Activated T-helper 1 cell treated with anti-CD3 and anti-CD28 coated beads, Interleukin-12 subunit alpha, Interleukin-12 subunit beta, Interleukin-2, Interleukin-4 antibody, amounts not matched to agents 30 ng/mL and 10 ng/mL and 1 ng/mL, durations not matched to agents 14 hours and 24 hours and 36 hours (primary cell): Measurements from ENCODE around the gene CHTOP. TPM values are rescaled to one million over a fixed set of nuclear protein-coding genes. Genes with fewer than 3 reads are reported as not detected.
"Not testable (repeated sequence)": the region's sequence is repeated elsewhere in the genome, so short reads cannot be mapped to it uniquely, and the experiment has no call there.

ENCODE experiments used
- DNase-seq: peaks from one replicate; pipeline ENCODE4 v3.0.0; 2021; ENCODE audit warnings: low spot score
- H3K27ac Mint-ChIP-seq: one replicate; pipeline ENCODE4 v1.8.0; 2021; ENCODE audit warnings: mild to moderate bottlenecking, mixed read lengths
- H3K27me3 Mint-ChIP-seq: one replicate; pipeline ENCODE4 v1.8.0; 2022; ENCODE audit warnings: mild to moderate bottlenecking, moderate library complexity, mixed read lengths; ENCODE audit not compliant: insufficient read depth
- H3K36me3 Mint-ChIP-seq: one replicate; pipeline ENCODE4 v1.8.0; 2021; ENCODE audit warnings: low read depth, mixed read lengths
- H3K4me1 Mint-ChIP-seq: one replicate; pipeline ENCODE4 v1.8.0; 2021; ENCODE audit warnings: low read depth, mixed read lengths
- H3K4me3 Mint-ChIP-seq: one replicate; pipeline ENCODE4 v1.8.0; 2021; ENCODE audit warnings: mild to moderate bottlenecking, moderate library complexity, mixed read lengths
- H3K9me3 Mint-ChIP-seq: one replicate; pipeline ENCODE4 v1.8.0; 2021; ENCODE audit warnings: mixed read lengths
- intact Hi-C: fragments of 100-400 bp; cut with micrococcal nuclease; formaldehyde crosslinking; loops from one replicate; pipeline ENCODE4 v1.15.1; 2024
- total RNA-seq: library from RNA; stranded (reverse); gene quantifications from 2 replicates; pipeline ENCODE4 v1.2.3, GENCODE V29; 2022

The CHTOP gene
- total RNA-seq, 1 donor from 2014 or later: 105 TPM

DNA sequence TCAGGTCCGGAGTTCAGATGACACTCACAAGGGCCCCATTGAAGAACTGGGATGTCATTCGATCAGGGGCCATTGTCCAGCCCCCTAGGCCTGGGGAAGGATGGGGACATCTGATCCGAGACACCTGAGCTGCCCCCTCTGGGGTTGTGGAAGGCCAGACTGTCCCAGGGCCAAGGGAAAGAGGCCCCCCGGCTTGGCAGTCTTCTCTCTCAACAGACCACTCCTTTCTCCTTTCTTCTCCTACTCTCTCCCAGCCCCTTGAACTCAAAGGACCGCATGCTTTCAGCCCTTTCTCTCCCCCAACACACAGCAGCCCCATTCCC lies 4.6 kb upstream of the CHTOP start:
- intact Hi-C loops: no loop called here
- H3K27ac Mint-ChIP-seq: no peak overlapping the region
- H3K27me3 Mint-ChIP-seq: no peaks in the 10 kb centered on the region
- no peak overlapping the region for H3K4me3 Mint-ChIP-seq
- no peak for DNase-seq
- peaks cover 26% of the 10 kb centered on the region for H3K4me1 Mint-ChIP-seq
- peaks cover 4% of the 10 kb centered on the region for H3K36me3 Mint-ChIP-seq
- H3K9me3 Mint-ChIP-seq: no peaks in the 10 kb centered on the region

DNA sequence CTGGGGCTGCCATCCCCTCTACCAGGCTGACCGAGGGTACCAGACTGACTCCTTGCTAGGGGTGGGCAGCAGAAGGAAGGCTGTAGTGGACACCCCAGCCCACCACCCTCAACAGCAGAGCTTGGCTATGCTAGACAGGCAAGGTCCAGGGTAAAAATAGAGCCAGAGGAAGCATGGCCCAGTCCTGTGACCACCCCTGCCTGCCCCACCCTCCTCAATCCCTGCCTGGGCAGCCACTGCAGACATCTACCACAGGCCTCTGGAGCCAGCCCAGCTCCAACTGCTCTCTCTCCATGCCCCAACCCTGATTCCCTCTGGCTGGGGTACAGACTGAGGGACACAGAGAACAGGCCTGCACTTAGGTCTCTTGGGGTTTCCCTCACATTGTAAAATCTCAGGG lies 3.9 kb upstream of the CHTOP start:
- no peaks in the 10 kb centered on the region for H3K27me3 Mint-ChIP-seq
- no peak overlapping the region for H3K4me3 Mint-ChIP-seq
- intact Hi-C loops: loop anchor here (5.0 kb wide), 1 partner anchor 63 kb away; the partner anchor contains the start of gene S100A2
- H3K36me3 Mint-ChIP-seq: peaks cover 7% of the 10 kb centered on the region
- peaks cover 26% of the 10 kb centered on the region for H3K4me1 Mint-ChIP-seq
- H3K9me3 Mint-ChIP-seq: no peaks in the 10 kb centered on the region
- no peak overlapping the region for H3K27ac Mint-ChIP-seq
- DNase-seq: no peak

DNA sequence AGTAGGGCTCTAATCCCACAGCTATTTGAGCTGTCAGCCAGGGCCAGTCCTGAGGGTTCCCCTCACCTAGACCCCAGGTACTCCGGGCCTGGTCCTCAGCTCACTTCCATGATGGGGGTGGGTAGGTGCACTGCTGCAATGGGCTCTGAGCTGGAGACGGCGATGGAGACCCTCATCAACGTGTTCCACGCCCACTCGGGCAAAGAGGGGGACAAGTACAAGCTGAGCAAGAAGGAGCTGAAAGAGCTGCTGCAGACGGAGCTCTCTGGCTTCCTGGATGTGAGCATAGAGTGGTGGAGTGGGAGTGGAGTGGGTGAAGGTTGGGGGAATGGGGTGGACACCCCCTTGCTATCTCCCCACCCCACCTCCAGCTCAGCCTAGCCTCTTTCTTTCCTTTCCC lies 3.5 kb upstream of the CHTOP start:
- Mint-ChIP-seq H3K36me3 (peaks cover 8% of the 10 kb centered on the region), H3K4me3 (no peak overlapping the region), H3K27ac (no peak overlapping the region), H3K27me3 (no peaks in the 10 kb centered on the region), H3K4me1 (peaks cover 26% of the 10 kb centered on the region), H3K9me3 (no peaks in the 10 kb centered on the region)
- intact Hi-C loops: loop anchor here (5.0 kb wide), 1 partner anchor 63 kb away; the partner anchor contains the start of gene S100A2
- DNase-seq: no peak

DNA sequence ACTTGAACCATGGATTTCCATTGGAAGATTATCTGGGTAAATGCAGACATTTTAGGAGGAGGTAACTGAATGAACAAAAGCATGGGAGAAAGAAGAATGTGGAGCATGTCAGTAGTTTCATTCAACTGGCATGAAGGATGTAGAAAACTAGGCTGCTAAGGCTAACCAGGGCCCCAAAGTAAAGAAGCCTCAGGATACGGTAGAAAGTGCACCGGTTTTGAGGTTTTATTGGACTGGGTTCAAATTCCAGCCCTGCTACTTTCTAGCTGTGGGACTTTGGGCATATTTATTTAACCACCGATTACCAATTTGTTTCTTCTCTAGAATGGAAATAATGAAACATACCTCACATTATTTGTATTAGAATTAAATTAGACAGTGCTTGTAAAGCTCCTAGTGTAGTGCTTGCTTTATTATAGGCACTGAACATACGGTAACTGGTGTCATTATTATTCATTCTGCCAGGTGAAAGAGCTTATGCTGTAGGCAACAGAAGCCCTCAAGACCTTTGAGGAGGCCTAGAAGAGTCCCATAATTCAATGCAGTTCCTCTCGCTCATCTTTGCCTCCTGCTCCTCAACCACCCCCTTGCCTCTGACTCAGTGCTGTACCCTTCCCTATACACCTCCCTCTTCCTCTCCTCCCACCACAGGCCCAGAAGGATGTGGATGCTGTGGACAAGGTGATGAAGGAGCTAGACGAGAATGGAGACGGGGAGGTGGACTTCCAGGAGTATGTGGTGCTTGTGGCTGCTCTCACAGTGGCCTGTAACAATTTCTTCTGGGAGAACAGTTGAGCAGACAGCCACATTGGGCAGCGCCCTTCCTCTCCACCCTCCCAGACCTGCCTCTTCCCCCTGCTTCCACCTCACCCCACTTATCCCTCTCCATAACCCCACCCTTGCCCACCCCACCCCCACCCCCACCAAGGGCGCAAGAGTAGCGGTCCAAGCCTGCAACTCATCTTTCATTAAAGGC lies 2.5 kb upstream of the CHTOP start:
- Mint-ChIP-seq H3K27me3 (no peaks in the 10 kb centered on the region), H3K4me3 (no peak overlapping the region), H3K27ac (peak overlapping the region; percentile 63), H3K4me1 (peaks cover 33% of the 10 kb centered on the region), H3K9me3 (no peaks in the 10 kb centered on the region), H3K36me3 (peaks cover 10% of the 10 kb centered on the region)
- DNase-seq: no peak
- intact Hi-C loops: loop anchor here (5.0 kb wide), 1 partner anchor 64 kb away; the partner anchor contains the start of gene S100A2

DNA sequence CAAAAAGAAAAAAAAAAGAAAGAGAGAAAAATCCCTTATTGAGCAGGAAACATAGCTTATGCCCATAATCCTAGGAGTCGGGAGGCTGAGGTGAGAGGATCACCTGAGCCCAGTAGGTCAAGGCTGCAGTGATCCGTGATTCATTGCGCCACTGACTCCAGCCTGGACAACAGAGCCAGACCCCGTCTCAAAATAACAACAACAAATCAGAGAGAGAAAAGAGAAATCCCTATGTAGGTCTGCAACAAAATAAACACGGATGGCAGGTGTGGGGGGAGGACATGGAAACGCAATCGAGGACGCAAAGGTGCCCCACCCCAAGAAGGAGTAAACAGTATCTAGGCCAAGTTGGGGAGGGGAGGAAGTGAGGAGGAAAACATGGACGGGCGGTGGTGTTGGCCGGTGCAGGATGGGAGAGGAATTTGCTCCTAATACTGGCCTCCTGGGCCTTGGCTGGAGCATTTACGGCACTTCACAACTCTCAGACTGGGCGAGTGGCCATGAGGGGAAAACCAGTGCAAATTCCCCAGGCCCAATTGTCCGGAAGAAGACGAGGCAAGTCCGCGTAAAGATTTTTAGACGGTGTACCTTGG lies 609 bp upstream of the CHTOP start:
- peak overlapping the region; percentile 97 for H3K4me3 Mint-ChIP-seq
- intact Hi-C loops: loop anchor here (1.0 to 5.0 kb wide), 4 partner anchors 16 to 97 kb away; partner anchors contain the start of genes S100A2 and S100A4
- no peaks in the 10 kb centered on the region for H3K27me3 Mint-ChIP-seq
- DNase-seq: peak; percentile 12
- H3K4me1 Mint-ChIP-seq: peaks cover 45% of the 10 kb centered on the region
- peak overlapping the region; percentile 100 for H3K27ac Mint-ChIP-seq
- peaks cover 21% of the 10 kb centered on the region for H3K36me3 Mint-ChIP-seq
- no peaks in the 10 kb centered on the region for H3K9me3 Mint-ChIP-seq

DNA sequence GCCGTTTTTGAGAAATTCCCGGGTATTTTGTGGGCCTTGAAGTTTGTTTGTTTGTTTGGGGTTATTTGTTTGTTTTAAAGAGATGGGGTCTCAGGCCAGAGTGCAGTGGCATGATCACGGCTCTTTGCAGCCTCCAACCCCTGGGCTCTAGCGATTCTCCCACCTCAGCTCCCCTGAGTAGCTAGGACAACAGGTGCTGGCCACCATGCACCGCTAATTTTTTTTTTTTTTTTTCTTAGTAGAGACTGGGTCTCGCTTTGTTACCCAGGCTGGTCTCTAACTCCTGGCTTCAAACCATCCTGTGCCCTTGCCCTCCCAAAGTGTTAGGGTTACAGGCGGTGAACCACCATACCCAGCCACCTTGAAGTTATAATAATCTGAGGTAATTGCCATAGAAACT lies 2.0 kb downstream of the CHTOP start:
- H3K4me3 Mint-ChIP-seq: peak overlapping the region; percentile 74
- H3K36me3 Mint-ChIP-seq: peaks cover 30% of the 10 kb centered on the region
- H3K4me1 Mint-ChIP-seq: peaks cover 42% of the 10 kb centered on the region
- H3K9me3 Mint-ChIP-seq: no peaks in the 10 kb centered on the region
- H3K27me3 Mint-ChIP-seq: no peaks in the 10 kb centered on the region
- peak overlapping the region; percentile 40 for H3K27ac Mint-ChIP-seq
- intact Hi-C loops: loop anchor here (2.0 kb wide), 1 partner anchor 147 kb away; no protein-coding TSS in a partner anchor
- no peak for DNase-seq

DNA sequence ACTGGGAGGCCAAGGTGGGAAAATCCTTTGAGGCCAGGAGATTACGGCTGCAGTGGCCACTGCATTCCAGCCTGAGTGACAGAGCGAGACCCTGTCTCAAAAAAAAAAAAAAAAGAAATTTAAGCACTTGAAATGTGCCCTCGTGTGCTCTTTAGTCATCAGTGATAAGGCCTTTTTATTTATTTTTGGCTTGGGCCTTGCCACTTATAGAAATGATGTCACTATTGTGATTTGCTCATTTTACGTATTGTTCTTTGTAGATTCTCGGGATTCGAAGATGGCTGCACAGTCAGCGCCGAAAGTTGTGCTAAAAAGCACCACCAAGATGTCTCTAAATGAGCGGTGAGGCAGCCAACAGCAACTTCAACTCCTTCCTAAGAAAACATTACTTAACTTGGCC lies 2.4 kb downstream of the CHTOP start:
- Mint-ChIP-seq H3K27ac (no peak overlapping the region), H3K4me3 (peak overlapping the region; percentile 74), H3K27me3 (no peaks in the 10 kb centered on the region), H3K4me1 (peaks cover 42% of the 10 kb centered on the region), H3K36me3 (peaks cover 33% of the 10 kb centered on the region), H3K9me3 (no peaks in the 10 kb centered on the region)
- no peak for DNase-seq
- intact Hi-C loops: no loop called here

DNA sequence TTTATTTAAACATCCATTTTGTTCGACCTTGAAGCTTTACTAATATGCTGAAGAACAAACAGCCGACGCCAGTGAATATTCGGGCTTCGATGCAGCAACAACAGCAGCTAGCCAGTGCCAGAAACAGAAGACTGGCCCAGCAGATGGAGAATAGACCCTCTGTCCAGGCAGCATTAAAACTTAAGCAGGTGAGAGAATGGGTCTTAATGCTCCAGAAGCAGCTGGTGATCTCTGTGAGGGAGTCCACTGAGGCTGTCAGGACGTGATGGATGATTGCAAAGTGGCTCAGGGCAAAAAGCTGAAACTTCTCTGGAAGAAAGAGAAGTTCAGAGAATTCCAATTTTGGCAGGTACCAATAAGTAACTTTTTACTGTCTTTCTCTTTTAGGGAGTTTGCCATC lies 4.4 kb downstream of the CHTOP start:
- Mint-ChIP-seq H3K4me3 (no peak overlapping the region), H3K36me3 (peaks cover 46% of the 10 kb centered on the region), H3K27ac (no peak overlapping the region), H3K9me3 (no peaks in the 10 kb centered on the region), H3K27me3 (no peaks in the 10 kb centered on the region), H3K4me1 (peaks cover 38% of the 10 kb centered on the region)
- DNase-seq: no peak
- intact Hi-C loops: no loop called here

DNA sequence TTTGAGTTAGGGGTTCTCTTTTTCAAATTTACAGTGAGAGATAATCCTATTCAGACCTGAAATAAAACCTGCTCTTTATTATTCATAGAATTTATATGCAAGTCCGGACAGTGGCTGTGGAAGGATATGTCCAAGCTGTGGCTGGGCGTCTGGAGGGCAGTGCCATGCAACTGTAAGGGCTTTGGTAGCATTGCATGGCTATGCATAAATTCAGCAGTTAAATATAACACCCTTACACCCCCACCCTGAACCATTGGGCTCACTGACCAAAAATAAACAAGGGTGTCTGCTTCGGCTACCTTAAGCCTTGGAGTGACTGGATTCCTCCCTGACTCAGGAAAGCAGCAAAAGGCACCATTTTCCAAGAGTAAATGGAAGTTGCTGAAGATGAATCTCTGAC lies 5.4 kb downstream of the CHTOP start:
- DNase-seq: no peak
- Mint-ChIP-seq H3K27ac (no peak overlapping the region), H3K4me1 (peaks cover 38% of the 10 kb centered on the region), H3K27me3 (no peaks in the 10 kb centered on the region), H3K9me3 (no peaks in the 10 kb centered on the region), H3K36me3 (peaks cover 52% of the 10 kb centered on the region), H3K4me3 (no peak overlapping the region)
- intact Hi-C loops: no loop called here

DNA sequence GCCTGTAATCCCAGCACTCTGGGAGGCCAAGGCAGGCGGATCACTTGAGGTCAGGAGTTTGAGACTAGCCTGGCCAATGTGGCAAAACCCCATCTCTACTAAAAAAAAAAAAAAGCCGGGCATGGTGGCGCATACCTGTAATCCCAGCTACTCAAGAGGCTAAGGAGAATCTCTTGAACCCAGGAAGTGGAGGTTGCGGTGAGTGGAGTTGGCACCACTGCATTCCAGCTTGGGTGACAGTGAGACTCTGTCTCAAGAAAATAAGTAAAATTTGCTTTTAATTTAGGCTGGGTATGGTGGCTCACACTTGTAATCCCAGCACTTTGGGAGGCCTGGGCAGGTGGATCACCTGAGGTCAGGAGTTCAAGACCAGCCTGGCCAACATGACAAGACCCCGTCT lies 6.3 kb downstream of the CHTOP start:
- DNase-seq, H3K27ac Mint-ChIP-seq, H3K4me3 Mint-ChIP-seq, intact Hi-C loops, H3K27me3 Mint-ChIP-seq, H3K9me3 Mint-ChIP-seq: not testable (repeated sequence)
- peaks cover 55% of the 10 kb centered on the region for H3K36me3 Mint-ChIP-seq
- peaks cover 38% of the 10 kb centered on the region for H3K4me1 Mint-ChIP-seq

DNA sequence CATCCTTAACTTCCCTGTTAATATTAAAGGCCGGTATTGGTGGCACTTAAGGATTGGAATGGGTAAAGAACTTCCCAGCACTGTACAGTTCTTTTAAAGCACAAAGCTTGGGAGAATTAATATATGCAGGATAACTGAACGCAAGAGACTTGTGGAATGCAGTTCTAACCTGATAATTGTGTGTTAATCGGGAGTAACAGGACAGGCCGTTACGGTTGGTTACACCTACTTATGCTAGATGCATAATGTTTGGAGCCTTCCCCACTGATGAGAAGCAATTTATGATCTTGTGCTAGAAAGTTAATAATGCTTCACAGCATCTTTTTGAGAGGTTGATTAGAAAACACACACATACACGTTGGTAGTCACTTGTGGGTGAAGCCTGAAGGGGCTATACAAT lies 7.0 kb downstream of the CHTOP start:
- DNase-seq: no peak
- peaks cover 62% of the 10 kb centered on the region for H3K36me3 Mint-ChIP-seq
- intact Hi-C loops: no loop called here
- no peak overlapping the region for H3K4me3 Mint-ChIP-seq
- no peaks in the 10 kb centered on the region for H3K27me3 Mint-ChIP-seq
- H3K9me3 Mint-ChIP-seq: no peaks in the 10 kb centered on the region
- no peak overlapping the region for H3K27ac Mint-ChIP-seq
- peaks cover 40% of the 10 kb centered on the region for H3K4me1 Mint-ChIP-seq

DNA sequence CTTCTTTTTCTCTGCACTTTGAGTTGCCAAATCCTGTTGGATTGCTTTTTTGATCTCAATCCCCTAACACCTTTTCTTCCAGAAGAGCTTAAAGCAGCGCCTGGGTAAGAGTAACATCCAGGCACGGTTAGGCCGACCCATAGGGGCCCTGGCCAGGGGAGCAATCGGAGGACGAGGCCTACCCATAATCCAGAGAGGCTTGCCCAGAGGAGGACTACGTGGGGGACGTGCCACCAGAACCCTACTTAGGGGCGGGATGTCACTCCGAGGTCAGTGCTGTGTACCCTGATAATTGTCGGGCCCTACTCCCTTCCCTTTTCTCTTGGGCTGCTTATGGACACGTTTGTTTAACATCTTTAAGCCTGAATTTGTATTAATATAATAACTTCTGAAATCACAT lies 8.3 kb downstream of the CHTOP start:
- H3K4me3 Mint-ChIP-seq: no peak overlapping the region
- H3K36me3 Mint-ChIP-seq: peaks cover 61% of the 10 kb centered on the region
- H3K9me3 Mint-ChIP-seq: no peaks in the 10 kb centered on the region
- H3K4me1 Mint-ChIP-seq: peaks cover 39% of the 10 kb centered on the region
- intact Hi-C loops: no loop called here
- DNase-seq: no peak
- H3K27ac Mint-ChIP-seq: no peak overlapping the region
- no peaks in the 10 kb centered on the region for H3K27me3 Mint-ChIP-seq

DNA sequence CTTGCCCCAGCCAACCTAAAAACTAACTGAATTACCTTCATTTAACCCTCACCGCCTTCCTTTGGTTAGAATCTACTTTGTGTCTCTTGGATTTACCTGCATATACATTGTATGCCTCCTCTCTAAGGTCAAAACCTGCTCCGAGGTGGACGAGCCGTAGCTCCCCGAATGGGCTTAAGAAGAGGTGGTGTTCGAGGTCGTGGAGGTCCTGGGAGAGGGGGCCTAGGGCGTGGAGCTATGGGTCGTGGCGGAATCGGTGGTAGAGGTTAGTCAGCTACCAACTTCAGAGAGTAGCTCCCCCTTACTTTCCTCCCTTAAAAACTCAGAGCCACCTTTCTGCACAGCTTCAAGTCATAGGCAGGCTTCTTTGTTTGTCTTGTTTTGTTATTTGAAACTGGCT lies 9.2 kb downstream of the CHTOP start:
- H3K4me1 Mint-ChIP-seq: peaks cover 34% of the 10 kb centered on the region
- intact Hi-C loops: no loop called here
- H3K4me3 Mint-ChIP-seq: no peak overlapping the region
- H3K36me3 Mint-ChIP-seq: peaks cover 58% of the 10 kb centered on the region
- no peaks in the 10 kb centered on the region for H3K27me3 Mint-ChIP-seq
- no peak overlapping the region for H3K27ac Mint-ChIP-seq
- H3K9me3 Mint-ChIP-seq: no peaks in the 10 kb centered on the region
- DNase-seq: no peak
